ENCODE results near the gene NDFIP2.

Gene NDFIP2

GRCh38 chr13:79457948-79458347, 23.0 kb upstream of the NDFIP2 start:
- intact Hi-C loops (cut with DNase I; ENCODE audit: low total_unique reads): no loop called here
- Histone ChIP-seq H3K4me3 (no peak overlapping the region), H3K27me3 (peaks cover 0 to 4% of the 10 kb centered on the region in 2 donors), H3K36me3 (no peaks in the 10 kb centered on the region), H3K27ac (no peak overlapping the region), H3K4me1 (no peaks in the 10 kb centered on the region), H3K9me3 (no peaks in the 10 kb centered on the region)
- no peak for DNase-seq
- TF ChIP-seq, protein P1, sequence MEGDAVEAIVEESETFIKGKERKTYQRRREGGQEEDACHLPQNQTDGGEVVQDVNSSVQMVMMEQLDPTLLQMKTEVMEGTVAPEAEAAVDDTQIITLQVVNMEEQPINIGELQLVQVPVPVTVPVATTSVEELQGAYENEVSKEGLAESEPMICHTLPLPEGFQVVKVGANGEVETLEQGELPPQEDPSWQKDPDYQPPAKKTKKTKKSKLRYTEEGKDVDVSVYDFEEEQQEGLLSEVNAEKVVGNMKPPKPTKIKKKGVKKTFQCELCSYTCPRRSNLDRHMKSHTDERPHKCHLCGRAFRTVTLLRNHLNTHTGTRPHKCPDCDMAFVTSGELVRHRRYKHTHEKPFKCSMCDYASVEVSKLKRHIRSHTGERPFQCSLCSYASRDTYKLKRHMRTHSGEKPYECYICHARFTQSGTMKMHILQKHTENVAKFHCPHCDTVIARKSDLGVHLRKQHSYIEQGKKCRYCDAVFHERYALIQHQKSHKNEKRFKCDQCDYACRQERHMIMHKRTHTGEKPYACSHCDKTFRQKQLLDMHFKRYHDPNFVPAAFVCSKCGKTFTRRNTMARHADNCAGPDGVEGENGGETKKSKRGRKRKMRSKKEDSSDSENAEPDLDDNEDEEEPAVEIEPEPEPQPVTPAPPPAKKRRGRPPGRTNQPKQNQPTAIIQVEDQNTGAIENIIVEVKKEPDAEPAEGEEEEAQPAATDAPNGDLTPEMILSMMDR (IDR thresholded peaks at IDR 0.05): no peak

DNA sequence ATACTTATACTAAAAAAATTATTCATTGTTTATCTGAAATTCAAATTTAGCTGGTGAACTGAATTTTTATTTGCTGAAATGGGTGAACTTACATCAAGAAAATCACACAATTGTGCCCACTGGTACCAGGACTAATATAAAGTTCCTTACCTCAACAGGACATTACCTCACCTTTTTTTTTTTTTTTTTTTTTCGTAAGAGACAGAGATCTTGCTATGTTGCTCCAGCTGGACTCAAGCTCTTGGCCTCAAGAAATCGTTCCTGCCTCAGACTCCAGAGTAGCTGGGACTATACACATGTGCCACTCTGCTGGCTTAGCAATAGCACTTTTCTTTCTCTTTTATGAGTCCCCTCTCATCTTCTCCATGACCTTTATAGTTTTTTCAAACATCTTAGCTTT, 22.5 kb upstream of the NDFIP2 start:
- no peak for DNase-seq
- H3K9me3 ChIP-seq: no peaks in the 10 kb centered on the region
- H3K4me3 ChIP-seq: no peak overlapping the region
- no peaks in the 10 kb centered on the region for H3K36me3 ChIP-seq
- TF ChIP-seq, protein P1 (IDR thresholded peaks at IDR 0.05): no peak
- intact Hi-C loops (cut with DNase I; ENCODE audit: low total_unique reads): no loop called here
- H3K27ac ChIP-seq: no peak overlapping the region
- peaks cover 0 to 4% of the 10 kb centered on the region in 2 donors for H3K27me3 ChIP-seq
- H3K4me1 ChIP-seq: no peaks in the 10 kb centered on the region

GRCh38 chr13:79459906-79460305, 21.0 kb upstream of the NDFIP2 start:
- Histone ChIP-seq H3K4me3 (no peak overlapping the region), H3K27ac (no peak overlapping the region), H3K4me1 (no peaks in the 10 kb centered on the region), H3K27me3 (peaks cover 0 to 3% of the 10 kb centered on the region in 2 donors), H3K36me3 (no peaks in the 10 kb centered on the region), H3K9me3 (no peaks in the 10 kb centered on the region)
- intact Hi-C loops (cut with DNase I; ENCODE audit: low total_unique reads): no loop called here
- no peak for DNase-seq
- TF ChIP-seq, protein P1 (IDR thresholded peaks at IDR 0.05): no peak

DNA sequence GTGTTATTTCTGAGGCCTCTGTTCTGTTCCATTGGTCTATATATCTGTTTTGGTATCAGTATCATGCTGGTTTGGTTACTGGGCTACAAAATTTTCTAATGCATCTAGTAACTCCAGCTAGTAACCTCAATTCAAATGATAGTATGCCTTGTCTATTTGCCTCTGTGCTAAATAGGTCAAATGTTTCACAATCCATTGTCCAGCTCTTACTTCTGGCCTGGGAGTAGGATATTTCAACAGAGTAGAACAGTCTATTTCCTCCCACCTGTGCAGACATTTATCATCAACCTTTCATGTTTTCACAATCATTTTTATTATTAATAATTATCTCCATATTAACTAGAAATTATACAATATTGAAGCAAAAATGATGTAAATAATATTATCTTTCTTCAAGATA, 18.1 kb upstream of the NDFIP2 start:
- Histone ChIP-seq H3K4me1 (no peaks in the 10 kb centered on the region), H3K9me3 (no peaks in the 10 kb centered on the region), H3K27ac (no peak overlapping the region), H3K4me3 (no peak overlapping the region), H3K27me3 (peaks cover 0 to 3% of the 10 kb centered on the region in 2 donors), H3K36me3 (no peaks in the 10 kb centered on the region)
- no peak for DNase-seq
- intact Hi-C loops (cut with DNase I; ENCODE audit: low total_unique reads): no loop called here
- TF ChIP-seq, protein P1 (IDR thresholded peaks at IDR 0.05): no peak

DNA sequence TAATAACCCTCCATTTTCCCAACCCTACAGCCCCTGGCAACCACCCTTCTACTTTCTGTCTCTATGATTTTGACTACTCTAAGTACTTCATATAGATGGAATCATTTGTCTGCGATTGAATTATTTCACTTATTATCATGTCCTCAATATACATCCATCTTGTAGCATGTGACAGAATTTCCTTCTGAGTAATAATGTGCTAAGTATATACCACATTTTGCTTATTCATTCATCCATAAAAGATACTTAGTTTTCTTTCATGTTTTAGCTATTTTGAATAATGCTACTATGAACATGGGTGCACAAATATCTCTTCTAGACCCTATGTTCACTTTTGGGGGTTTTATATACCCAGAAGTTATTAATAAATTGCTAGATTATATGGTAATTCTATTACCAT, 17.4 kb upstream of the NDFIP2 start:
- intact Hi-C loops (cut with DNase I; ENCODE audit: low total_unique reads): no loop called here
- Histone ChIP-seq H3K4me3 (no peak overlapping the region), H3K36me3 (no peaks in the 10 kb centered on the region), H3K27ac (no peak overlapping the region), H3K27me3 (peaks cover 0 to 3% of the 10 kb centered on the region in 2 donors), H3K9me3 (no peaks in the 10 kb centered on the region), H3K4me1 (no peaks in the 10 kb centered on the region)
- DNase-seq: no peak
- TF ChIP-seq, protein P1 (IDR thresholded peaks at IDR 0.05): no peak

GRCh38 chr13:79466872-79467271, 14.1 kb upstream of the NDFIP2 start:
- Histone ChIP-seq H3K27ac (no peak overlapping the region), H3K9me3 (no peaks in the 10 kb centered on the region), H3K4me1 (no peaks in the 10 kb centered on the region), H3K27me3 (peaks cover 0 to 3% of the 10 kb centered on the region in 2 donors), H3K4me3 (no peak overlapping the region), H3K36me3 (no peaks in the 10 kb centered on the region)
- no peak for DNase-seq
- TF ChIP-seq, protein P1 (IDR thresholded peaks at IDR 0.05): no peak
- intact Hi-C loops (cut with DNase I; ENCODE audit: low total_unique reads): no loop called here
